GDM1 (cell line): Measurements from ENCODE around the gene ZNF358.

Experiments
- DNase-seq: peaks from one replicate; lab custom pipeline; 2025; lab: John Stamatoyannopoulos, UW

ZNF358 gene

GRCh38 chr19:7559102-7559501, 43.2 kb downstream of the ZNF358 start:
- DNase-seq = no peak

- DNase-seq = no peak
Observed at GRCh38 chr19:7560255-7560654, 44.4 kb downstream of the ZNF358 start.

- DNase-seq = no peak
Observed at GRCh38 chr19:7561325-7561724, 45.4 kb downstream of the ZNF358 start.

GRCh38 chr19:7562646-7563393, 46.9 kb downstream of the ZNF358 start:
- no peak for DNase-seq

GRCh38 chr19:7564866-7565265, 49.0 kb downstream of the ZNF358 start:
- no peak for DNase-seq

GRCh38 chr19:7565332-7565731, 49.4 kb downstream of the ZNF358 start:
- DNase-seq = no peak
